ENCODE data around the gene EXT2.

Gene EXT2

GRCh38 chr11:44247508-44247907 lies 152.0 kb downstream of the EXT2 start:
- DNase-seq, result no peak

DNA sequence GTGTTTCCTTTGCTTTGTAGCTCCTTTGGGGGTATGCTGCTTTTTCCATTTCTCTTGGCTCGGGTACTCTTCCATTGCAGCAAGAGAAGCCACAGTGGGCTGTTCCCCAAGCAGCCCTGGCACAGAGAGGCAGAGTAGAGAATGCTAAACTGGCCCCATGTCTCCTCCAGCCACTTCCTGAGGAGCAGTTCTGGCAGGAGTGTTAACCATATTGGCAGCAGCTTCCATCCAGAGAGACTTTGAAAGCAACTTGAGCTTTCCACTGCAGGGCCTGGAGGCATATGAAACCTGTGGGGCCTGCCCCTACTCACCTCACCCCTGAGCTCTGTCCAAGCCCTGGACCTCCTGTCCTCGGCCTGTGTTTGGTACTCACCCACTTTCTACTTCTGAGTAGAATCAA lies 152.6 kb downstream of the EXT2 start:
- no peak for DNase-seq

GRCh38 chr11:44250421-44250820 lies 154.9 kb downstream of the EXT2 start:
- no peak for DNase-seq

DNA sequence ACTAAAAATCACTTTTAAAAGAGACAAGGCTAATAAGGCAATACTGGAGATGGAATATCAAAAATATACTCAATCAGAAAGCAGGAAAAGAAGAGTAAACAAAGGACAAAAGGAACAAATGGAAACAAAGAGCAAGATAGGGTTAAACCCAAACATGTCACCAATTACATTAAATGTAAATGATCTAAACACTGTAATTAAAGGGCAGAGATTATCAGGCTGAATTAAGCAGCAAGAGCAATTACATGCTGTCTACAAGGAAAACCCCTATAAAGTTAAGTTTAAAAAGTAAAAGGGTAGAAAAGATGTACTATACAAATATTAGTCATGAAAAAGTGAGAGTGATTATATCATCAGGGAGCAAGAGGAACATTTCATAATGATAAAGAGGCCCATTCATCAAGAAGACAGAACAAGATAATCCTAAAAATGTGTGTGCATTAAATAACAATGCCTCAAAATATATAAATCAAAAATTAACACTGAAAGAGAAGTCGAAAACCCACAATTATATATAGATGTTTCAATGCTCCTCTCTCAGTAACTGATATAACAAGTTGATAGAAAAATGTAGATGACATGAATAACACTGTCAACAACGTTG lies 157.6 kb downstream of the EXT2 start:
- no peak for DNase-seq

DNA sequence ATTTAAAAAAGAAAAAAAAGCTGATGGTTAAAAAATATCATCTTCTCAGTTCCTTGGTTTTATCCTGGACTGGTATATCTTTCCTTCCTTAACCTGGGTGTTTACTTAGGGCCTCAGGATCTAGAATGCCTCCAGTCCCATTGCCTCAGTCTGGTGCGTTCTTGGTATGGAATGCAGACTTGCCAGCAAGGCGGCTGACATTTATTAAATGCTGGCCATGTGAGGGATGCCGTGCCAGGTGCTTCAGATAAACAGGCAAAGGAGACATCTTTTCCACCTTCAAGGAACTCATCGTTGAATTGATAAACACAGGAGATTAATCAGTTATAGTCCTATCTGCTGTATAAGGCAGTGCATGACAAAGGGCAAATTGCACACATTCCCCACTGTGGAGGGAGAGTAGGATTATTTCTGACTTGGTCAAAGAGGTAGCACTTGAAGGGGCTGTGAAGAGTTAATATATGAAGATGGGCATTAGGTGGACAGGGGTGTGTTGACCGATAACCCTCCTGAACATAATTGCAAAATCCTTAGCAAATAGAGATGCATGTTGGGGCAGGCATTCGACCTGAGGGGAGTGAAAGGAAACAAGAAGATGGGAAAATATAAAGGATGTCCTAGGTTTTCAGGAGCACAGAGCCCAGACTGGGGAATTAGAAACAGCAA lies 160.1 kb downstream of the EXT2 start:
- DNase-seq, result no peak

- no peak for DNase-seq
These were observed 161.3 kb downstream of the EXT2 start for GRCh38 chr11:44256673-44257291.

DNA sequence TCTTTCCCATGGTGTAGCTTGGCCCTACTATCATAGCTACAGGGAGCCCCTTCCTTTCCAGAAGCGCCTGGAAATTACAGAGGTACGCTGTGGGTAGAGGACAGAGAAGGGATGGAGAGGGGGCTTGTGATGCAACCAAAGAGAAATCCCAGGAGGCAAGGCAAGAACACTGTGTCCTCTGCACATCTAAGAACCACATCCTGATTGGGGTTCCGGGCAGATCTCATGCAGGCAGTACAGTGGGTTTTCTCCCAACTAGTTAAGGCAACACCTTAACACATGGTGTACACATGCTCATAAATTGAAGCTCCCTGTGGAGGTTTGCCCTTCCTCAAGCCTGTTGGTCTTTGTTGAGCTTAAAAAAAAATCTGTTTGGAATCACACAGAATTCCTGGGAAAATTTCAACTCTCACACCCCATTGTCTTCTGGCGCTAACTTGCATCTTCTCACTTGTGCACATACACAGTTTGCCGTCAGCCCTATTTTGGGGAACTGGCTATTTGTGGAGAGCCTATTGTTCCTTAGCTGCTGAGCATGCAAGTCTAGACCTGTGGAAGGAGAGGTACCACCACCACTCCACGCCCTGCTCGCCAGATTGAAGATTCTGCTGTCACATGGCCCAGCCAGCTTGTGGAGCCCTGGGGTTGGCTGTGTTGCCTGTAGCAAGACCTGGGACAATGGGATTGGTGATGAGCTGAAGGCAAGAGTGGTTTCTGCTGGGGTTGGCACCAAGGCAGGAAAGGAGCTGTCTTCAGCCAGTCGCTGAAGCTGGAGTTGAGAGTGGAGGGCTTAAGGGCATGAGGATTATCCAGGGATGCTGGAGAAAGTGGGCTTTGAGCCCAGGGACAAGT lies 162.1 kb downstream of the EXT2 start:
- DNase-seq, result no peak

DNA sequence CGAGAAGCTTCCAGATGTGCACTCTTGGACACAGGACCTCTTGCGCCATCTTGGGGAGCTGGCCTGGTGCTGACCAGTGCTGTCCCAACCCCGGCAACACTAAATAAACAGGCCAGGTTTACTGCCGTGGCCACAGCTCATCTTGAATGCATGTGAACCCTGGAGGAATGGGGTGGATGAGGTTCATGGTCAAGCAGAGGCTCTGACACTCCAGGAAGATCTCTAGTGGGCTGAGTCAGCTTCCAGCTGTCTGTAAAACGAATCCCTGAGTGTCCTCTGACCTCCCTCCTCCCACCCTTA lies 162.7 kb downstream of the EXT2 start:
- no peak for DNase-seq

- no peak for DNase-seq
These were observed 163.5 kb downstream of the EXT2 start for GRCh38 chr11:44258839-44259420.

GRCh38 chr11:44260081-44260480 lies 164.6 kb downstream of the EXT2 start:
- DNase-seq, result no peak

- no peak for DNase-seq
These were observed 166.5 kb downstream of the EXT2 start for GRCh38 chr11:44261800-44262591.

DNA sequence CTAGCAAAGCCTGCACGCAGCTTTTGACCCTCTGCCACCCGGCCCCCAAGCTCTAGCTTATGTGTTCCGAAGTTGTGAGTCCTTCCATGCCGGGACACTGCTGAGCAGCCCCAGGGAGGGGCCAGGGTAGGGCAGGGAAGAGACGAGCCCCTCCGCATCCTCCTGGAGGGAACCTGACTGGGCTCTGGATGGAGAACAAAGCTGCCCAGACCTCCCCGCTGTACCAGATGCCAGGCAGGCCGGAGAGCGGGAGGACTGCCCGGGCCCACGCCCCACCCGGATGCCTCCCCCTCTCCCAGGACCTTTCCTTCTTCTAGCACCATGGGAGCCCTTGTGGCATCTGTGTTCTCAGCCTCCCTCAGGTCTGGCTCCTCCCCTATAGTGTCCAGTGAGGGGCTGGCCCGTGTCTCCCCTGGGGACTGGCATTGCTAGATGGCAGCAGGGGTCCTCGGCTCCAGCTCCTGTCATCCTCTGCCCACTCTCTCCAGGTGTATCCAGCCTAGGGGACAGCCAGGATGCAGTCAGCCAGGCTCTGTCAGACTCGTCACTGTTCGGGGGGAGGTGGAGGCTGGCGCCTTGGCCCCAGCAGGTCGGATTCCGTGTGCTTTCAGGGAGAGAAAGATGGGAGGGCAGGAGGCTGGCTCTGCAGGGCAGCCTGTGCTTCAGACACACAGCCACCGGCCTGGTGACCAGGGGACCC lies 168.4 kb downstream of the EXT2 start:
- no peak for DNase-seq

DNA sequence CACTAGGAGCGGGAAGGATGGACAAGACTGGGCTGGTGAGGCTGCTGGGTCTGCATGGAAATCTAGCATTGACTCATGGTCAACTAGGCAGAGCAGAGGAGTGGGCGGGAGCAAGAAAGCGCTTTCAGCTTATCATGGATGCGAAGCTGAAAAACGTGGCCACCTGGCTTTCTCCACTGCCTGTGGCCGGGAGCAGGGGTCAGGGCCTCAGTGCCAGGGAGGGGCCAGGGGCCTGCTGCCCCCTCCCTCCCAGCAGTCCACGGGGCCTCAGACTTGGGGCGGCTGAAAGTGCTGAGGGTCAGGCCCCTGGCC lies 168.9 kb downstream of the EXT2 start:
- no peak for DNase-seq

- no peak for DNase-seq
These were observed 169.3 kb downstream of the EXT2 start for GRCh38 chr11:44264761-44265160.

DNA sequence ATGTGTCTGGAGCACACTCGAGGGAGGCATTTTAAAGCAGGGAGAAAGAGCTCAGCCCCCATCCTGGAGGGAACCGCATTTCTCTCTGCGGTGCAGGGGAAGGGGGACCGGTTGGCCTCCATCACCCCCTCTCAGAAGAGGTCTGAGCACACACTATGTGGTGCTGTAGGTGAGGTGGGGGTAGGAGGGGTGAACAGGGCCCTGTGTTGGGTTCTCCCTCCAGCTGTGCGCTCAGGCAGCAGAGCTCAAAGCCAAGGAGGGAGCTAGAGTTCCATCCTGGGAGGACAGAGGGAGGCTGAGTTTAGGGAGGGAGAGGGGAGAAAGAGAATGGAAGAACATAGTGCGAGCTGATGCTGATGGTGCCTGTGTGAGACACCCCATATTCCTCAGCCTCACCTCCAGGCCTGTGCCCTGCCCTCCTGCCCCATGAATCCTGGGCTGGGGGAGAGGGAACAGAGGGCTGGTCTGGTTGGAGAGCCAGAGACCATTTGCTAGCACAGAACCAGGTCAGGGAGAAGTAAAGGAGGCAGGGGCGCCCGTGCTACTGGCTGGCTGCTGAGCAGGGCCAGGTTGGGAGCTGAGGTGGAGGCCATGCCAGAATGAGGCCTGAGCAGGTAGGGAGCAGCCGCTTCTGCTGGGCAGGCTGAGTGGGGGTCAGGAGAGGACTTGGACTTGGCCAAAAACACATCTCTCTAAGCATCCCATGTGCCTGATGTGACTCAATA lies 170.7 kb downstream of the EXT2 start:
- no peak for DNase-seq

GRCh38 chr11:44267006-44267749 lies 171.7 kb downstream of the EXT2 start:
- DNase-seq, result no peak

DNA sequence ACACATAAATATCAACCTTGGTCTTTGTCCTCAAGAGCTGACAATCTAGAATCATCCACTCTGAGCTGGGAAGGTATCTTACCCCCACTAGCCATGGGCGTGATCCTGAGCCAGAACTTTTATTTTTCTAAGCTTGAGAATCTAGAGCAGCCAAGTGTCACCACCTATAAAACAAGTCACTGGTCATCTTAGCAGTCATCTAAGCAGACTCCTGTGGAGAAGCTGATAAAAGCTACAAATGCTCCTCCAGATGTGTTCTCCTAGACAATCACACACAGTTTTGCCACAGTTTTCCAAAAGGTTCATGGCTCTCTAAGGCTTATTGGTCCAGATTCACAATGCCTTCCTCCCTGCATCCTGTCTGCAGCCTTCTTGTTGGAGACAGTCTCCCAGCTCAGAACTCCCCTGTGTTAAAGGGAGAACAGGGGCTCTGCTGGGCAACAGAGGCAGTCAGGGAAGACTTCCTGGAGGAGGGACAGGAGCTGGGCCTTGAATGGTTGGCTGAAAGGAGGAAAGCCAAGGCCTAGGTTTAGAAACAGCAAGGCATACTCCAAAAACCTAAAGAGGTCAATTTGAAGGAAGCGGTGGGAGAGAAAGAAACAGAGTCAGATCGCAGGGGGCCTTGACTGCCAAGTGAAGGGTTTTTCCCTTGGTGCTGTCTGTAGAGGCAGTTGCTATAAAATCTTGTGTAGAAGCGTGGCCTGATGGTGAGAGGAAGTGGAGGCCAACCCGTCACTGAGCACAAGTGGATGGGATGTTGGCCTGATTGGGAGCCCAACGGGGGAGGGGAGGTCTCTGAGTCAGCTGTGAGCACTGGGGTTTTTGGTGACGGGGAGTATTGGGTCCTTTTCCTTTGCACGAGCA lies 172.5 kb downstream of the EXT2 start:
- DNase-seq, result no peak

GRCh38 chr11:44268614-44269080 lies 173.2 kb downstream of the EXT2 start:
- DNase-seq, result no peak

Measured in left hindlimb (tissue), 1 donor.